Colonic mucosa (tissue), 4 donors: Measurements from ENCODE around the gene PTGFRN. TPM values are rescaled to one million over a fixed set of nuclear protein-coding genes. Genes with fewer than 3 reads are reported as not detected.

Experiments used
- DNase-seq: peaks from one replicate; pipeline ENCODE4 v3.0.0-alpha.2; 2020
- H3K27ac ChIP-seq: fragments of 200-600 bp; one replicate; pipeline ENCODE4 v1.8.0; 2021
- H3K27me3 ChIP-seq: fragments of 200-600 bp; one replicate; pipeline ENCODE4 v1.8.0; 2021
- H3K36me3 ChIP-seq: fragments of 200-600 bp; one replicate; pipeline ENCODE4 v1.8.0; 2021
- H3K4me1 ChIP-seq: fragments of 200-600 bp; one replicate; pipeline ENCODE4 v1.8.0; 2021; ENCODE audit warnings: mild to moderate bottlenecking
- H3K4me3 ChIP-seq: fragments of 200-600 bp; one replicate; pipeline ENCODE4 v1.8.0; 2021
- H3K9ac ChIP-seq, 2 donors: one replicate each; pipeline ENCODE4 v1.7.0; 2013; ENCODE audit warnings: control low read depth in 2 of 2, low read depth in 2 of 2, low read length in 2 of 2
- H3K9me3 ChIP-seq: fragments of 200-600 bp; one replicate; pipeline ENCODE4 v1.8.0; 2021
- CTCF ChIP-seq: fragments of 200-600 bp; IDR thresholded peaks from one replicate; pipeline ENCODE4 v1.8.0; 2022; ENCODE audit warnings: antibody characterized with exemption, mild to moderate bottlenecking
- intact Hi-C: fragments of 100-400 bp; cut with DNase I; formaldehyde crosslinking; loops from one replicate; pipeline ENCODE4 v1.14.1; 2022
- total RNA-seq, 2 donors: library from RNA; stranded (reverse); fragmentation: NEBNext Ultra II Directional in 1 of 2; extraction: Animal tissue kit (Norgen Biotek cat#: 25700) in 1 of 2; gene quantifications; one replicate each; pipeline ENCODE4 v1.2.1, GENCODE V29; 2021
- donor health status: healthy.
- donor health status: DM: no; HTN: no; CAD: no.
- donor health status: DM: no; HTN: no; CAD: no.

Gene PTGFRN
- total RNA-seq, 2 donors from 2014 or later: 94.9 TPM

- TF ChIP-seq CTCF: no peak
These were observed 98.0 kb downstream of the PTGFRN start for GRCh38 chr1:117007719-117008013.

DNA sequence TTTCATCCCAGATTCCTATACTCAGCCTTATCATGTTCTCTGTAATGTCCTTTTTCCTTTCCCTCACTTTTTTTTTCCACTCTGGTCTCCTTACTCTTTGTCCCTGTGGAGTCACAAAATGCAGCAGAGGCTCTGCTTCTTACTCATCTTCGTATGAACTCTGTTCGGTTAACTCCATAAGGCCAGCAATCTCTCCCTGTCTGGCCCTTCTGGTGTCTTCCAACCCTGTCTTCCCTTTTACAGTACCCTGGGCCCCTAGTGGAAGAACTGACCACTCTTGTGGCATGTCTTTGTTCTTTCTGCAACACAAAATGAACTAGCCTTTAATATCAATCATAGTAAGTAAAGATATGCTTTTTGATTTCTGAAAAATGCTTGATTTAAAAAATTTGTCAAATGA, 98.9 kb downstream of the PTGFRN start:
- H3K9ac ChIP-seq: no peak overlapping the region
- H3K27ac ChIP-seq: no peak overlapping the region
- no peaks in the 10 kb centered on the region for H3K9me3 ChIP-seq
- no peaks in the 10 kb centered on the region for H3K36me3 ChIP-seq
- no peak overlapping the region for H3K4me3 ChIP-seq
- no peak for DNase-seq
- H3K4me1 ChIP-seq: no peaks in the 10 kb centered on the region
- no peaks in the 10 kb centered on the region for H3K27me3 ChIP-seq
- intact Hi-C loops: no loop called here
- no peak for TF ChIP-seq CTCF

More at GRCh38 chr1:117007719-117008013, 98.0 kb downstream of the PTGFRN start:
- Histone ChIP-seq H3K27ac (no peak overlapping the region), H3K36me3 (no peaks in the 10 kb centered on the region), H3K9me3 (no peaks in the 10 kb centered on the region), H3K27me3 (no peaks in the 10 kb centered on the region), H3K4me1 (no peaks in the 10 kb centered on the region), H3K4me3 (no peak overlapping the region), H3K9ac (no peak overlapping the region)
- intact Hi-C loops: no loop called here
- no peak for DNase-seq

GRCh38 chr1:117009132-117009531, 99.4 kb downstream of the PTGFRN start:
- Histone ChIP-seq H3K27ac (no peak overlapping the region), H3K4me3 (no peak overlapping the region), H3K9ac (no peak overlapping the region), H3K27me3 (no peaks in the 10 kb centered on the region), H3K4me1 (no peaks in the 10 kb centered on the region), H3K36me3 (no peaks in the 10 kb centered on the region), H3K9me3 (no peaks in the 10 kb centered on the region)
- no peak for DNase-seq
- no peak for TF ChIP-seq CTCF
- intact Hi-C loops: no loop called here

GRCh38 chr1:117010310-117010969, 100.7 kb downstream of the PTGFRN start:
- H3K9me3 ChIP-seq: no peaks in the 10 kb centered on the region
- no peak overlapping the region for H3K4me3 ChIP-seq
- no peak for DNase-seq
- no peaks in the 10 kb centered on the region for H3K4me1 ChIP-seq
- intact Hi-C loops: no loop called here
- no peaks in the 10 kb centered on the region for H3K27me3 ChIP-seq
- no peak overlapping the region for H3K9ac ChIP-seq
- no peak for TF ChIP-seq CTCF
- H3K36me3 ChIP-seq: no peaks in the 10 kb centered on the region
- no peak overlapping the region for H3K27ac ChIP-seq

DNA sequence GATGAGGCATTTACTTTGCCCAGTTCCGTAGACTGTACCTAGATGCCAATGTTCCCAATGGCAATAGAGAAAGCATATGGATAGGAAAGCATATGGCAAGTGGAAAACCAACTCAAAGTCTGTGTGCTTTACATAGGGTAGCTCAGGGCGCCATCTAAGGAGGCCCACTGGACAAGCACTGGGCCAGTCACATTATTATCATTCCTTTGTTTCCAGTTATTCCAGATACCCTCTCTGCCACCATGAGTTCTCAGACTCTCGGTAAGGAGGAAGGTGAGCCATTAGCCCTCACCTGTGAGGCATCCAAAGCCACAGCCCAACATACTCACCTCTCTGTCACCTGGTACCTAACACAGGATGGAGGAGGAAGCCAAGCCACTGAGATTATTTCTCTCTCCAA, 101.6 kb downstream of the PTGFRN start:
- no peaks in the 10 kb centered on the region for H3K36me3 ChIP-seq
- H3K4me1 ChIP-seq: no peaks in the 10 kb centered on the region
- no peaks in the 10 kb centered on the region for H3K27me3 ChIP-seq
- intact Hi-C loops: no loop called here
- no peak overlapping the region for H3K4me3 ChIP-seq
- no peak for DNase-seq
- H3K9me3 ChIP-seq: no peaks in the 10 kb centered on the region
- H3K9ac ChIP-seq: no peak overlapping the region
- no peak overlapping the region for H3K27ac ChIP-seq
- no peak for TF ChIP-seq CTCF
